Activated naive CD4-positive, alpha-beta T cell treated with anti-CD3 and anti-CD28 coated beads, Interleukin-2, amount 10 ng/mL, durations not matched to agents 7 days and 5 days (primary cell): ENCODE measurements around the gene METRN.
"Not testable (repeated sequence)": the region's sequence is repeated elsewhere in the genome, so short reads cannot be mapped to it uniquely, and the experiment has no call there.

Experiments used
- CTCF ChIA-PET: fragments of 350-600 bp; sonication (Branson Sonifier 250); formaldehyde crosslinking; loops from one replicate; lab custom pipeline; 2021; ENCODE audit warnings: antibody characterized with exemption; lab: Charles Lee
- DNase-seq: peaks from one replicate; pipeline ENCODE4 v3.0.0-alpha.2; 2020
- H3K27ac Mint-ChIP-seq: one replicate; pipeline ENCODE4 v1.8.0; 2021; ENCODE audit warnings: mild to moderate bottlenecking, moderate library complexity, mixed read lengths
- H3K27me3 Mint-ChIP-seq: one replicate; pipeline ENCODE4 v1.8.0; 2021; ENCODE audit warnings: mild to moderate bottlenecking, mixed read lengths
- H3K36me3 Mint-ChIP-seq: one replicate; pipeline ENCODE4 v1.8.0; 2021; ENCODE audit warnings: mixed read lengths
- H3K4me1 Mint-ChIP-seq: one replicate; pipeline ENCODE4 v1.8.0; 2021; ENCODE audit warnings: mixed read lengths
- H3K4me3 Mint-ChIP-seq: one replicate; pipeline ENCODE4 v1.8.0; 2021; ENCODE audit warnings: mild to moderate bottlenecking, moderate library complexity, mixed read lengths
- H3K9me3 Mint-ChIP-seq: one replicate; pipeline ENCODE4 v1.8.0; 2021; ENCODE audit warnings: mixed read lengths

The METRN gene

DNA sequence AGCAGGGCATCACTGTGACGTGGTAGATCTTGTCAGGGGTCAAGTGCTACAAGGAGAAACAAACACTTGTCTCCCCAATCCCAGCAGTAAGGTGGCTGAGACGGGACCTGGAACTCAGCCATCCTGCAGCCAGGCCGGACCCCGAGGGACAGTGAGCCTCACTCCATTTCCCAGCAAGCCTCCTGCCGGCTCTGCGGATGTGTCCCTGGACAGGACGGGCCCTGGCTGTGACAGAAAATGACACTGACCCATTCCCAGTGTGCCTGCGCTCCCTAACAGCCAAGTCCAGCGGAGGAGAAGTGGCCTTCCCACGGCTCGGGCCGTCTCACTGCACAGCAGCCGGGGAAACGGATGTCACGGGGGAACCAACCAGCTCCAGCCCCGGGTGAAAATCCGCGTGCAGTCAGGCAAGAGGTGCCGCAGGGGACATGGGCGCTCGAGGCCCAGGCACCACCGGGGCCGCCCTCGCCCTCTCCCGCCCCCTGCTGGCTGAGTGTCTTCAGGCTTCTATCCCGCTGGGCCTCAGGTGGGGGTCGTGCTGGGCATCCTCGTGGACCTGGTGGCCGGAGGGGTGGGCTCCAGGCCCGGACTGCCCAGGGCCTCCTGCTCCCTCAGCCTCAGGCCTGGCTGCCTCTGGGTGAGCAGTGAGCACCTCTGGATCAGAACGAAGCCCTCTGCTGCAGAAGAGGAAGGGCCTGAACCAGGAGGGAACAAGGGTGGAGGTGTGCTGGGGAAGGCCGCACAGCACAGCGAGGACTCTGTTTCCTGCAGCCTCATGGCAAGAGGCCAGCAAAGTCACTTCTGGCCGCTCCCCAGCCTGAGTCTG is 18.7 kb downstream of the METRN start:
- DNase-seq, result peak; percentile 58
- Mint-ChIP-seq H3K36me3 (peaks cover 14% of the 10 kb centered on the region), H3K27me3 (no peaks in the 10 kb centered on the region), H3K4me1 (peaks cover 18% of the 10 kb centered on the region), H3K9me3 (no peaks in the 10 kb centered on the region), H3K27ac (no peak overlapping the region), H3K4me3 (no peak overlapping the region)
- CTCF ChIA-PET, result interaction anchor here (0.5 to 2.2 kb wide), 3 partner anchors 12 to 146 kb away, joined by 3 to 7 read pairs (median 3); no protein-coding TSS in a partner anchor

GRCh38 chr16:734208-734980 is 19.5 kb downstream of the METRN start:
- CTCF ChIA-PET, result interaction anchor here (0.5 to 1.0 kb wide), 2 partner anchors 13 to 147 kb away, joined by 3 read pairs; no protein-coding TSS in a partner anchor
- Mint-ChIP-seq H3K27me3 (no peaks in the 10 kb centered on the region), H3K4me1 (peaks cover 22% of the 10 kb centered on the region), H3K4me3 (no peak overlapping the region), H3K27ac (no peak overlapping the region), H3K9me3 (no peaks in the 10 kb centered on the region), H3K36me3 (peaks cover 14% of the 10 kb centered on the region)
- DNase-seq, result no peak

DNA sequence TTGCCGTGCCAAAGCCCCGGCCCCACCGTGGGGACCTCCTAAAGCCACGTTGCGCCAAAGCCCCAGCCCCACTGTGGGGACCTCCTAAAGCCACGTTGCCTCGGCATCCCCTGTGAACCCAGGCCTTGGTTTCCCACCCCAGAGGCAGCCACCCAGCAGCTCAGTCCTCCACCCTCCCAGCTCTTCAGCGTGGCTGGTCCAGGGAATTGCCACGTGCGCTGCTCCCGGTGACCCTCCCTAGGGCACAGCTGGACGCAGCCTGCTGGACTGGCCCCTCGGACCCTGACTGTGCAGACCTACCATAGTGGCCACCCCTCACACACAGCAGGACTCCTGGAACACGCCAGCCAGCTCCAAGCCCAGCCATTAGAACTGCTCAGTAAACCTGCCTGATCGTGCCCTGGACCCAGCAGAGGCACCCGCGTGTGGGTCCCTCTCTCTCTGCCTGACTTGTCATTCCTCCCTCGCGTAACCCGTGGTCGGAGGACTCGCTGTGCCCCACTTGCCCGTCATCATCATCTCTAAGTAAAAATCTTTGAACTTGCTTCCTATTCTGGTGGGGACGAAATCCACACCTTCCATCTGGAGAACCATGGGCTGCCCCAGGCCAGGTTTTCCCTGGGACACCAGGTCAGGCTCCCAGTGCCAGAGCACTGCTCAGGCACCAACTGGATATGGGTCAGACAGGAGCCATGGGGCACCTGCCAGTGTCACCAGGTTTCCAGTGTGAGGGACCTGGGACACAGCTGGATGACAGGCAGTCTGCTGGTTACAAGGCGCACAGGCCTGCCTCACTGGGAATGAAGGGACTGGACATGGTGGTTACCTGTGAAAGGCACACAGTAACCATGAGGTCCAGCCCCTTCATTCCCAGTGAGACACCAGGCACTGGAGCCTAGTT is 20.3 kb downstream of the METRN start:
- CTCF ChIA-PET, result interaction anchor here (1.0 to 1.7 kb wide), 6 partner anchors 9 to 22 kb away, joined by 3 to 10 read pairs (median 4); partner anchors contain the start of genes ANTKMT, CCDC78 and METRN
- no peak for DNase-seq
- H3K4me3 Mint-ChIP-seq, result no peak overlapping the region
- H3K4me1 Mint-ChIP-seq, result peaks cover 28% of the 10 kb centered on the region
- no peaks in the 10 kb centered on the region for H3K27me3 Mint-ChIP-seq
- H3K9me3 Mint-ChIP-seq, result no peaks in the 10 kb centered on the region
- peaks cover 14% of the 10 kb centered on the region for H3K36me3 Mint-ChIP-seq
- H3K27ac Mint-ChIP-seq, result no peak overlapping the region

DNA sequence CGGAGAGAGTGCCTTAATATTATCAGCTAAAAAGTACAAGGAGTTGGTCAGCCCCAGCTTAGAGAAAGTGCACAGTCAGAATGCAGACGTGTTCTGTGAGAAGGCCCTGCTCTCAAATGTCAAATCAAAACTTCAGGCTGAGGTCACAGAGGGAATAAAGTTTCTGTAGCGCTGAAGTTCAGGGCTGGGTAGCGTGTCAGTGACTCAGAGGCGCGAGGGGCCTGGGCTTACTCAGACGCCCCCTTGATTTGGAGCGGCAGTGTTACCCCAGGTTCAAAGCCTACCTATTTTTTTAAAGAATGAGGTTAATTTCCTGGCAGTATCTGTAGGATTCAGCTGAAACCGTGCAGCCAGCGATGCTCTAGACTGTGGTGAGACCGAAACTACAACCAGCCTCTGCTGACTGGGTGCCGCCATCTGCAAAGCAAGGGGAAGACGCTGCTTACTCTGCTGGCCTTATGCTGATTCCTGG is 21.1 kb downstream of the METRN start:
- H3K4me1 Mint-ChIP-seq, result peaks cover 28% of the 10 kb centered on the region
- H3K27me3 Mint-ChIP-seq, result no peaks in the 10 kb centered on the region
- no peak overlapping the region for H3K4me3 Mint-ChIP-seq
- H3K27ac Mint-ChIP-seq, result peak overlapping the region; percentile 24
- H3K36me3 Mint-ChIP-seq, result peaks cover 14% of the 10 kb centered on the region
- CTCF ChIA-PET, result interaction anchor here (1.0 to 1.7 kb wide), 7 partner anchors 9 to 23 kb away, joined by 3 to 10 read pairs (median 3); partner anchors contain the start of genes ANTKMT, CCDC78 and METRN
- H3K9me3 Mint-ChIP-seq, result no peaks in the 10 kb centered on the region
- DNase-seq, result peak; percentile 48

DNA sequence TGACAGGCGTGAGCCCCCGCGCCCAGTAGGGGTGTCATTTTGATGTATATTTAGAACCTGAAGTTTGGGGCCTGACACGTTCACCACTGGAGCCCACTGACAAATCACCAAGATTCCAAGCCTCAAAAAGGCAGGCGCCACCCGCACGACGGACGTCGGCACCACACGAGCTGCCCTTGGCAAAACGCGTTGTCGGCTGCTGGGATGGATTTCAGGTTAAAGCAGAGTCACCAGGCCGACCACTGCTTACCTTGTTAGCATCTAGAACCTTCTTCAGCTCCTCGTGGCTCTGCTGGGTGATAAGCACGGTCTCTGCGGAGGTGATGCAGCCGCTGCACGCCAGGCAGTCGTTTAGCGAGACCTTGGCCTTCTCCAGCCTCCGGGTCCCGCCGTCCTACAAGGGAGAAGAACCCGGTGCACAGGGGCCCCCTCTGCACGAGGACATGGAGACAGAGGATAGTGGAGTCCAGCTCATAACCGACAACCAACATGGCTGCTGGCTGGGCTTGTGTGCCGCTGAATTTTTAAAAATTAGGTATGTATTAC is 22.1 kb downstream of the METRN start:
- H3K9me3 Mint-ChIP-seq, result no peaks in the 10 kb centered on the region
- H3K4me1 Mint-ChIP-seq, result peaks cover 28% of the 10 kb centered on the region
- DNase-seq, result no peak
- no peaks in the 10 kb centered on the region for H3K27me3 Mint-ChIP-seq
- H3K27ac Mint-ChIP-seq, result no peak overlapping the region
- peaks cover 14% of the 10 kb centered on the region for H3K36me3 Mint-ChIP-seq
- H3K4me3 Mint-ChIP-seq, result no peak overlapping the region
- CTCF ChIA-PET, result interaction anchor here (1.4 to 1.5 kb wide), 3 partner anchors 11 to 16 kb away, joined by 3 to 4 read pairs (median 3); partner anchors contain the start of genes ANTKMT and CCDC78

- H3K36me3 Mint-ChIP-seq, result peaks cover 10% of the 10 kb centered on the region
- H3K9me3 Mint-ChIP-seq, result no peaks in the 10 kb centered on the region
- peaks cover 28% of the 10 kb centered on the region for H3K4me1 Mint-ChIP-seq
- DNase-seq, result no peak
- CTCF ChIA-PET, result interaction anchor here (1.0 to 2.0 kb wide), 4 partner anchors 8 to 27 kb away, joined by 3 to 11 read pairs (median 4); no protein-coding TSS in a partner anchor
- H3K27ac Mint-ChIP-seq, result peak overlapping the region; percentile 65
- peak overlapping the region; percentile 79 for H3K4me3 Mint-ChIP-seq
- H3K27me3 Mint-ChIP-seq, result no peaks in the 10 kb centered on the region
Observed at GRCh38 chr16:739560-740458, 24.9 kb downstream of the METRN start.

DNA sequence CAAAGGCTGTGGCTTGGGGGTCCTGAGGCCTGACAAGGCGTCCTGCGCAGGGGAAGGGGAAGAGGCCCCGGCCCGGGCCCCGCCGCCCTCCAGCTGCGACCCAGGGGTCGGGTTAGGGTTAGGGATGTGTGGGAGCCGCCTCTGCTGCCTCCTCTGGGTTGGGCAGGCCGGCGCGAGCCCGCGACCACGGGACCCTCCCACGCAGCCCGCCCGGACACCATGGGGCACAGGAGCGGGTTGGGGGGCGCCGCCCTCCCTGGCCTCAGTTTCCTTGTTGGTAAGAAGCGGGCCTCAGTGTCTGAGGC is 25.5 kb downstream of the METRN start:
- Mint-ChIP-seq H3K27ac (peak overlapping the region; percentile 65), H3K27me3 (no peaks in the 10 kb centered on the region), H3K4me3 (peak overlapping the region; percentile 79), H3K9me3 (no peaks in the 10 kb centered on the region), H3K4me1 (peaks cover 24% of the 10 kb centered on the region), H3K36me3 (peaks cover 8% of the 10 kb centered on the region)
- peak; percentile 28 for DNase-seq
- CTCF ChIA-PET, result interaction anchor here (1.0 to 2.0 kb wide), 5 partner anchors 8 to 28 kb away, joined by 3 to 11 read pairs (median 4); no protein-coding TSS in a partner anchor

DNA sequence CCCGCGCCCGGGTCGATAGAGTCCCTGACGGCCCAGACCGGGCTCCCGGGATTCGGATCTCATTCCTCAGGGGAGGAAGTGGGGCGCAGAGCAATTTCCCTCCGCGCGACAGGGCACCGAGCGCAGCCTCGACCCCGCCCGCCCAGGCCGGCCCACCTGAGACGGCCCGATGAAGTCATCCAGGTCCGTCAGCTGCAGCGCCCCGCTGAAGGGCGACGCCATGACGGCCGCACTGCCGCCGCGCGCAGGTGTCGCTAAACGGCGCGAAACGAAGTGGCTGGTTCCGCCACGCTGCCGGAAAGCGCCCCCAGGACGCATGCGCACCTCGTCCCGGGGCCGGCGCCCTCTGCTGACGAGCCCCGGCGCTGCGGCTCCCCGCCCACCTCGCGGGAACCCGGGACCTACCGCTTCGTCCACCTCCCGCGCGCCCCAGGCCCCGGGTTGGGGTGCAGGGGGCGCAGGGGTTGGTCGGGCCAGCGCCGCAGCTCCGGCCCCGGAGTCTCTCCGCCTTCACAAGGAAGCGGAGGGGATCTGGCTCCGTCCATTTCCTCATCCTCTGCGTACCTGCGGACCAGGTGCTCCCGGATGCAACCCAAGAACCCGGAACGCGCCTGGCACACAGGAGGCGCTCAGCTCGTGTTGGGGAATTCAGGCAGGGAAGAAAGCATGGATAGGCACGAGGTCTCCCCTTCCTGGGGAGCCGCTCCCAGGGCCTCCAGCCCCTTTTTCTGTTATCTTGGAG is 26.0 kb downstream of the METRN start, which contains the start of gene CIAO3:
Gene CIAO3, minus strand, starts transcription at position 234 of the 742 bp plus-strand sequence. Its CDS starts 12 bp downstream, at position 222.
- peak within 1 kb of the TSS; percentile 65 for H3K27ac Mint-ChIP-seq
- CTCF ChIA-PET, result interaction anchor here (0.9 to 2.3 kb wide), 7 partner anchors 9 to 44 kb away, joined by 3 to 11 read pairs (median 4); no protein-coding TSS in a partner anchor
- peaks cover 20% of the 10 kb centered on the region for H3K4me1 Mint-ChIP-seq
- peak within 1 kb of the TSS; percentile 79 for H3K4me3 Mint-ChIP-seq
- H3K36me3 Mint-ChIP-seq, result peaks cover 8% of the 10 kb centered on the region
- no peaks in the 10 kb centered on the region for H3K27me3 Mint-ChIP-seq
- no peaks in the 10 kb centered on the region for H3K9me3 Mint-ChIP-seq
- peak; percentile 92 for DNase-seq

GRCh38 chr16:741986-742629 is 27.2 kb downstream of the METRN start:
- Mint-ChIP-seq H3K4me3 (peak overlapping the region; percentile 71), H3K36me3 (peaks cover 5% of the 10 kb centered on the region), H3K27ac (no peak overlapping the region), H3K9me3 (no peaks in the 10 kb centered on the region), H3K4me1 (peaks cover 16% of the 10 kb centered on the region), H3K27me3 (no peaks in the 10 kb centered on the region)
- CTCF ChIA-PET, result interaction anchor here (0.7 to 2.3 kb wide), 4 partner anchors 12 to 75 kb away, joined by 3 to 9 read pairs (median 4); partner anchors contain the start of gene RHOT2
- no peak for DNase-seq

DNA sequence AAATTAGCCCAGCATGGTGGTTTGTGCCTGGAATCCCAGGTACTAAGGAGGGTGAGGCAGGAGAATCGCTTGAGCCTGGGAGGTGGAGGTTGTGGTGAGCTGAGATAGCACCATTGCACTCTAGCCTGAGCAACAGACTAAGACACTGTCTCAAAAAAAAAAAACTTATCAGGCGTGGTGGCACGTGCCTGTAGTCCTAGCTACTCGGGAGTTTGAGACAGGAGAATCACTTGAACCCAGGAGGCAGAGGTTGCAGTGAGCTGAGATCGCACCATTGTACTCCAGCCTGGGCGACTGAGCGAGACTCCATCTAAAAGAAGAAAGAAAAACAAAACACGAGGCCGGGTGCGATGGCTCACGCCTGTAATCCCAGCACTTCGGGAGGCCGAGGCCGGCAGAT is 28.0 kb downstream of the METRN start:
- H3K9me3 Mint-ChIP-seq, H3K36me3 Mint-ChIP-seq, H3K4me3 Mint-ChIP-seq, H3K27ac Mint-ChIP-seq, H3K27me3 Mint-ChIP-seq, DNase-seq: not testable (repeated sequence)
- peaks cover 12% of the 10 kb centered on the region for H3K4me1 Mint-ChIP-seq
- CTCF ChIA-PET, result interaction anchor here (1.5 to 2.3 kb wide), 2 partner anchors 30 to 42 kb away, joined by 6 to 9 read pairs; no protein-coding TSS in a partner anchor

- CTCF ChIA-PET, result interaction anchor here (1.5 kb wide), 1 partner anchor 41 kb away, joined by 6 read pairs; no protein-coding TSS in a partner anchor
- Mint-ChIP-seq H3K4me1 (peaks cover 10% of the 10 kb centered on the region), H3K27ac (no peak overlapping the region), H3K27me3 (no peaks in the 10 kb centered on the region), H3K36me3 (no peaks in the 10 kb centered on the region), H3K4me3 (no peak overlapping the region), H3K9me3 (no peaks in the 10 kb centered on the region)
- DNase-seq, result no peak
Observed at GRCh38 chr16:743794-744500, 29.0 kb downstream of the METRN start.
